Measurements from ENCODE around the gene CTTN. TPM values are rescaled to one million over a fixed set of nuclear protein-coding genes. Genes with fewer than 3 reads are reported as not detected.

The CTTN gene
- total RNA-seq, 1 experiment from 2014 or later = 503 TPM

- H3K27ac ChIP-seq (ENCODE audit: low read length) = no peak overlapping the region
- no peaks in the 10 kb centered on the region for H3K9me3 ChIP-seq (ENCODE audit: control insufficient read depth, insufficient read depth, low read depth, low read length)
- BruUV-seq (replicated peaks) = no TSS peak
- TF ChIP-seq TCF7L2 (IDR thresholded peaks at IDR 0.05; ENCODE audit: low read depth, low read length) (no peak), CTCF (IDR thresholded peaks at IDR 0.05) (no peak), POLR2AphosphoS5 (IDR thresholded peaks at IDR 0.05; ENCODE audit: low read depth, low read length) (no peak), REST (IDR thresholded peaks at IDR 0.05; ENCODE audit: insufficient read depth in 1 of 2, low read depth in 2 of 2, low read length in 1 of 2) (no peak), SIN3A (IDR thresholded peaks at IDR 0.05; ENCODE audit: borderline replicate concordance, insufficient read depth, low read depth, low read length) (no peak)
- DNase-seq (ENCODE audit: low read depth, low spot score) = no peak
- no peaks in the 10 kb centered on the region for H3K36me3 ChIP-seq (ENCODE audit: control insufficient read depth, insufficient read depth, low read length)
- in situ Hi-C loops (cut with HindIII; ENCODE audit: low pct_unique_long_range_greater_than_20kb, low sequenced_read_pairs) = no loop called here
- no peak for ATAC-seq
- H3K27me3 ChIP-seq (ENCODE audit: control insufficient read depth, insufficient read depth, low read length) = no peaks in the 10 kb centered on the region
- CTCF ChIA-PET = no interaction called here
- peaks cover 5% of the 10 kb centered on the region for H3K4me1 ChIP-seq (ENCODE audit: control insufficient read depth, insufficient read depth, low read length)
- no peak overlapping the region for H3K4me3 ChIP-seq (ENCODE audit: low read depth in 2 of 2, low read length in 2 of 2)
- intact Hi-C loops (cut with micrococcal nuclease; ENCODE audit: unreplicated experiment) = no loop called here
- POLR2A ChIA-PET = no interaction called here
Observed at GRCh38 chr11:70462818-70463477, 64.6 kb downstream of the CTTN start.

GRCh38 chr11:70463478-70464255, 65.3 kb downstream of the CTTN start:
- no TSS peak for BruUV-seq (replicated peaks)
- H3K9me3 ChIP-seq (ENCODE audit: control insufficient read depth, insufficient read depth, low read depth, low read length) = no peaks in the 10 kb centered on the region
- no peak for DNase-seq (ENCODE audit: low read depth, low spot score)
- ATAC-seq = no peak
- H3K27ac ChIP-seq (ENCODE audit: low read length) = no peak overlapping the region
- in situ Hi-C loops (cut with HindIII; ENCODE audit: low pct_unique_long_range_greater_than_20kb, low sequenced_read_pairs) (no loop called here), intact Hi-C loops (cut with micrococcal nuclease; ENCODE audit: unreplicated experiment) (no loop called here)
- no peaks in the 10 kb centered on the region for H3K36me3 ChIP-seq (ENCODE audit: control insufficient read depth, insufficient read depth, low read length)
- POLR2A ChIA-PET = no interaction called here
- H3K4me1 ChIP-seq (ENCODE audit: control insufficient read depth, insufficient read depth, low read length) = peaks cover 5% of the 10 kb centered on the region
- H3K27me3 ChIP-seq (ENCODE audit: control insufficient read depth, insufficient read depth, low read length) = no peaks in the 10 kb centered on the region
- TF ChIP-seq CTCF (IDR thresholded peaks at IDR 0.05) (no peak), POLR2AphosphoS5 (IDR thresholded peaks at IDR 0.05; ENCODE audit: low read depth, low read length) (no peak), SIN3A (IDR thresholded peaks at IDR 0.05; ENCODE audit: borderline replicate concordance, insufficient read depth, low read depth, low read length) (no peak), REST (IDR thresholded peaks at IDR 0.05; ENCODE audit: insufficient read depth in 1 of 2, low read depth in 2 of 2, low read length in 1 of 2) (no peak), TCF7L2 (IDR thresholded peaks at IDR 0.05; ENCODE audit: low read depth, low read length) (no peak)
- no peak overlapping the region for H3K4me3 ChIP-seq (ENCODE audit: low read depth in 2 of 2, low read length in 2 of 2)
- CTCF ChIA-PET = no interaction called here

Measured in Panc1 (cell line).